GM18519 (cell line): Measurements from ENCODE around the gene LTBR.

Experiments used
- ATAC-seq: cut with Tn5 transposase; IDR thresholded peaks from one replicate; pipeline ENCODE4 v1.9.1; 2021; ENCODE audit warnings: mild to moderate bottlenecking, moderate library complexity; ENCODE audit not compliant: unreplicated experiment, low FRiP score

The LTBR gene

GRCh38 chr12:6346235-6346832, 37.6 kb upstream of the LTBR start:
- no peak for ATAC-seq

GRCh38 chr12:6346942-6347341, 37.0 kb upstream of the LTBR start:
- ATAC-seq: no peak

- ATAC-seq: no peak
These were observed 36.3 kb upstream of the LTBR start for GRCh38 chr12:6347367-6348338.

GRCh38 chr12:6351622-6352021, 32.3 kb upstream of the LTBR start:
- no peak for ATAC-seq

GRCh38 chr12:6352193-6353173, 31.5 kb upstream of the LTBR start:
- ATAC-seq: no peak

- ATAC-seq: no peak
These were observed 29.2 kb upstream of the LTBR start for GRCh38 chr12:6354495-6355393.

GRCh38 chr12:6355491-6356373, 28.2 kb upstream of the LTBR start:
- no peak for ATAC-seq

GRCh38 chr12:6356374-6356820, 27.6 kb upstream of the LTBR start:
- no peak for ATAC-seq

- no peak for ATAC-seq
These were observed 25.1 kb upstream of the LTBR start for GRCh38 chr12:6358881-6359280.

- ATAC-seq: no peak
These were observed 23.8 kb upstream of the LTBR start for GRCh38 chr12:6360080-6360571.

- no peak for ATAC-seq
These were observed 23.1 kb upstream of the LTBR start for GRCh38 chr12:6360578-6361490.

- ATAC-seq: no peak
These were observed 22.1 kb upstream of the LTBR start for GRCh38 chr12:6361834-6362233.

GRCh38 chr12:6362403-6362802, 21.6 kb upstream of the LTBR start:
- ATAC-seq: no peak

GRCh38 chr12:6363010-6363329, 21.0 kb upstream of the LTBR start:
- no peak for ATAC-seq

GRCh38 chr12:6363330-6364043, 20.5 kb upstream of the LTBR start:
- no peak for ATAC-seq

GRCh38 chr12:6364044-6364374, 20.0 kb upstream of the LTBR start:
- ATAC-seq: no peak
